Choroid plexus epithelial cell (primary cell): ENCODE data around the gene GCN1.

Source experiments
- DNase-seq: peaks from one replicate; pipeline ENCODE4 v3.0.0-alpha.2; 2010; ENCODE audit warnings: low read depth
- H3K4me3 ChIP-seq: 2 replicates; pipeline ENCODE4 v1.5.1; 2011; ENCODE audit warnings: low read depth, mild to moderate bottlenecking, control low read depth, low read length, moderate library complexity
- CTCF ChIP-seq: conservative IDR thresholded peaks from 2 replicates; pipeline ENCODE4 v1.5.1; 2011; ENCODE audit warnings: low read depth, mild to moderate bottlenecking, control low read depth, inconsistent platforms, low read length, moderate library complexity

Gene GCN1

GRCh38 chr12:120231316-120232011 is 36.9 kb upstream of the GCN1 start:
- TF ChIP-seq CTCF = peak; percentile 32
- no peak overlapping the region for H3K4me3 ChIP-seq
- peak; percentile 87 for DNase-seq

DNA sequence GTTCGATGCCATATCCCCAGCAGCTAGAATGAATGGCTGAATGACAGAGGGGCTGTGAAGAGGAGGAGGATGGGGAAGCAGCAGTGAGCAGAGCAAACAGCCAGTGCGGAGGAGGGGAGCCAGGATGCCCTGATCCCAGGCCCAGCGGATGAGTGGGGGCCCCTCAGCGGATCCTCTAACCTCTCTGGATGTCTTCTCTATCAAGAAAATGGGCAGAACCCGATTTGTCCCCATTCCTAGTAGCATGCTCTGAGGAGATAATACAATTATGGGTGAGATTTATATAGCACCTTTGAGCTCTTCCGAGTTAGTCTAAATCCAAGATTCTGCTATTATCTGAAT is 36.4 kb upstream of the GCN1 start:
- TF ChIP-seq CTCF = no peak
- no peak for DNase-seq
- no peak overlapping the region for H3K4me3 ChIP-seq

DNA sequence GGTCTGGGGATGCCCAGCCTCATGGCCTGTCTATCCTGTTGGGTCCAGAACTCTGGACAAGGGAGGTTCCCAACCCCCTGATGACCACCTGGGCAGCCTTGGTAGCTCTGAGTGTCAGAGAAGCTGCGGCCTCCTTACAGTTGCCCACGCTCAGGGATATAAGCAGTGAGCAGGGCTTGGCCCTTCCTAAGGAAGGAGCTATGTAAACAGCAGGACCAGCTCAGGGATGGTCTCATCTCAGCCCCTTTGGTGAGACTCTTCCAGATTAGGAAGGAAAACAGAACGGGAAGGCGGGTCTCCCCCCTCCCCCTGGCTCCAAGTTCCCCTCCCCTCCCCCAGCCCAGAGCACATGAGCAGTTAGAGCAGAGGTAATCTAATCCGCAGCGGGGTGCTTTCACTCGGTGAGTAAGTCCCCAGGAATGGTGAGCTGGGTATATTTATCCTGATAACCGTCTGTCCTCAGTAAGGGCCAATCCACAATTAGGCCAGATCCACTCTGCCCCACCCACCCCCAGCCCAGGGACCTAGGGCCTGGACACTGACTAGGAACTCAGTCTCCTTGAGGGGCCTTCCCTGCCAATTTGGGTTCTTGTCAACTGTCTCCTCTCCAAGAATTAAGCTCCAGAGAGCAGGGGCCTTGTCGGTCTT is 35.9 kb upstream of the GCN1 start:
- peak; percentile 97 for DNase-seq
- no peak for TF ChIP-seq CTCF
- H3K4me3 ChIP-seq = no peak overlapping the region

DNA sequence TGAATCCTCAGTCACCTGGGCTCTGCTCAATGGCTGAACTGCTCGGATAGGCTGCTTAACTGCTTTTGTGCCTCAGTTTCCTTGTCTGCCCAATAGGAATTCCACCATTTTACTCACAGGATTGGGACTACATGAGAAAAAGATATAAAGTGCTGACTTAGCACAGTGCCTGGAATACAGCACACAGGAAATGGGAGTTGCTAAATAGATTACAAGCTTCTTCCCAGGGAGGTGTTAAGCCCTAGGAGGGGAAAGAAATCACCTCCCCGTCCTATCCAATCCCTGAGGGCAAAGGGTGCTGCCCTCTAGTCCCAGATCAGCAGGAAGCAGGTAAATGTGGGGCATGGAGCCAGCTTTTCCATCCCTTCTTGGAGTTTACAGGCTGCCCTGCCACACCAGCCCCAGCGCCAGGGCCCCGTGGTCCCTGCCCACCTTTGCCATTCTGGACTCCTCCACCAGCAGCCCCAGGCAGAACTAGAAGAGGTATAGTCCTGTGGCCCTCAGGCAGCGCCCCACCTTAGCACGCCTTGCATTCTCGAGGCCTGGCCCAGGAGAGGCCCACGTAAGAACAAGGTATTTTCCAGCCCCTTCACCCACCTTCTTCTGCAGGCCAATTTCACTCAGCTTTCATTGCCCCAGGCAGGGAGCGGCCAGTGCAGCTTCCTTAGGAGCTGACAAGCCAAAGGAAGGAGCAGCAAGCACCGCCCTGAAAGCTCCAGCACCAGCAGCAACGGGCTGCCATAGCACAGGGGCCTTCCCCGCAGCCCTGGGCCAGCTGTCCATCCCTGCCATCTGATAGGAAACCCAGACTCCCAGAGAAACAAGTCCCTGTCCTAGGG is 35.2 kb upstream of the GCN1 start:
- peak; percentile 59 for DNase-seq
- H3K4me3 ChIP-seq = no peak overlapping the region
- TF ChIP-seq CTCF = no peak

- no peak overlapping the region for H3K4me3 ChIP-seq
- DNase-seq = peak; percentile 48
- TF ChIP-seq CTCF = no peak
These were observed 34.6 kb upstream of the GCN1 start for GRCh38 chr12:120229071-120229486.

DNA sequence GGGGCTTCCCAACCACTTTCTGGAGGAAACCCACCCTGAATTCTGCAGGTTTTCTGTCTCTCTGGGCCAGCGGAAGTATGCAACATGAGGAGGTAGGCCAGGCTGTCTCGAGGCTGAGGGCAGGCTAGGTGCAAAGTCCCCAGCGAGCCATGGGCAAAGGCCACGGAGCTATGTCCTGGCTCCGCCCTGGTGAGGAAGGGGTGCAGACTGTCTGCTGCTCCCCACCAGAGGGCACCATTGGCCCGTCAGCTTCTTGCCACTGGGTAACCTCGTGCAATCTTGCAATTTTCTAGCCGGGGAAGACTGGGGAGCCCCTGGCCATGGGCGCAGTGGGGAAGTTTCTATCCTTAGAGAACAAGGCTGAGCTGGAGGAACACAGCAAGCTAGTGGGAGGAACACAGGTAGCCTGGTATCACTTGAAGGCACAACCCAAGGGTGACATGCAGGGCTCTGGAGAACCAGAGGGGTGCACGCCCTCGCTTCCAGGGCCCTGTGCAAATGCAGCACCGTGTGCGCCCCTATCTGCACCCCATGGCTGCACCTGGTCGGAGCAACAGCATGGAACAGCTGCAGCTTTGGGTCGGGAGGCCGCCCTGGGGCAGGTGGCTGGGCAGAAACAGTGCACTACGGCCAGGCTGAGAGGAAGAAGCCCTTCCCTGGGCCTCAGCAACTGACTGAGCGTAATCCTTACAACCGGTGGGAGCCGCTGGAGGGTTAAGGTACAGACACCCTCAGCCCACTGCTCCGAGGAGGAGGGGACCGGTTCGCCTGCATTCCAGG is 34.0 kb upstream of the GCN1 start:
- DNase-seq = peak; percentile 88
- peak; percentile 93 for TF ChIP-seq CTCF
- H3K4me3 ChIP-seq = no peak overlapping the region
